Measurements from ENCODE around the gene NFATC4.
"Not testable (repeated sequence)": the region's sequence is repeated elsewhere in the genome, so short reads cannot be mapped to it uniquely, and the experiment has no call there.

Gene NFATC4

GRCh38 chr14:24384169-24384568 lies 16.2 kb downstream of the NFATC4 start:
- H3K4me3 Mint-ChIP-seq, result no peak overlapping the region
- no peaks in the 10 kb centered on the region for H3K9me3 Mint-ChIP-seq
- no peaks in the 10 kb centered on the region for H3K36me3 Mint-ChIP-seq (ENCODE audit: low read depth)
- H3K27me3 Mint-ChIP-seq, result no peaks in the 10 kb centered on the region
- H3K4me1 Mint-ChIP-seq, result peaks cover 2% of the 10 kb centered on the region
- ATAC-seq (no peak), DNase-seq (no peak)
- no peak overlapping the region for H3K27ac Mint-ChIP-seq

GRCh38 chr14:24385524-24385923 lies 17.5 kb downstream of the NFATC4 start:
- DNase-seq (no peak), ATAC-seq (no peak)
- H3K27me3 Mint-ChIP-seq, result peaks cover 4% of the 10 kb centered on the region
- H3K36me3 Mint-ChIP-seq (ENCODE audit: low read depth), result no peaks in the 10 kb centered on the region
- H3K9me3 Mint-ChIP-seq, result no peaks in the 10 kb centered on the region
- no peak overlapping the region for H3K4me3 Mint-ChIP-seq
- peaks cover 2% of the 10 kb centered on the region for H3K4me1 Mint-ChIP-seq
- no peak overlapping the region for H3K27ac Mint-ChIP-seq

GRCh38 chr14:24387009-24387345 lies 19.0 kb downstream of the NFATC4 start:
- Mint-ChIP-seq H3K4me3 (no peak overlapping the region), H3K9me3 (no peaks in the 10 kb centered on the region), H3K36me3 (ENCODE audit: low read depth) (no peaks in the 10 kb centered on the region), H3K4me1 (no peaks in the 10 kb centered on the region), H3K27ac (no peak overlapping the region), H3K27me3 (peaks cover 11% of the 10 kb centered on the region)
- ATAC-seq, result no peak
- DNase-seq, result no peak

GRCh38 chr14:24387579-24387978 lies 19.6 kb downstream of the NFATC4 start:
- ATAC-seq; DNase-seq; H3K27ac Mint-ChIP-seq; H3K4me3 Mint-ChIP-seq; H3K4me1 Mint-ChIP-seq; H3K36me3 Mint-ChIP-seq (ENCODE audit: low read depth); H3K9me3 Mint-ChIP-seq: not testable (repeated sequence)
- H3K27me3 Mint-ChIP-seq, result peaks cover 11% of the 10 kb centered on the region

- H3K27me3 Mint-ChIP-seq, result peaks cover 11% of the 10 kb centered on the region
- ATAC-seq (no peak), DNase-seq (no peak)
- no peaks in the 10 kb centered on the region for H3K4me1 Mint-ChIP-seq
- no peaks in the 10 kb centered on the region for H3K9me3 Mint-ChIP-seq
- H3K36me3 Mint-ChIP-seq (ENCODE audit: low read depth), result no peaks in the 10 kb centered on the region
- no peak overlapping the region for H3K27ac Mint-ChIP-seq
- no peak overlapping the region for H3K4me3 Mint-ChIP-seq
These were observed 20.6 kb downstream of the NFATC4 start for GRCh38 chr14:24388474-24389179.

GRCh38 chr14:24389226-24389848 lies 21.4 kb downstream of the NFATC4 start:
- Mint-ChIP-seq H3K4me1 (no peaks in the 10 kb centered on the region), H3K27me3 (peaks cover 11% of the 10 kb centered on the region), H3K9me3 (no peaks in the 10 kb centered on the region), H3K4me3 (no peak overlapping the region), H3K36me3 (ENCODE audit: low read depth) (no peaks in the 10 kb centered on the region), H3K27ac (no peak overlapping the region)
- DNase-seq (no peak), ATAC-seq (no peak)

- no peak overlapping the region for H3K4me3 Mint-ChIP-seq
- DNase-seq (no peak), ATAC-seq (no peak)
- H3K27ac Mint-ChIP-seq, result no peak overlapping the region
- H3K36me3 Mint-ChIP-seq (ENCODE audit: low read depth), result no peaks in the 10 kb centered on the region
- H3K27me3 Mint-ChIP-seq, result peaks cover 11% of the 10 kb centered on the region
- H3K9me3 Mint-ChIP-seq, result no peaks in the 10 kb centered on the region
- no peaks in the 10 kb centered on the region for H3K4me1 Mint-ChIP-seq
These were observed 22.9 kb downstream of the NFATC4 start for GRCh38 chr14:24390701-24391468.

GRCh38 chr14:24392325-24393091 lies 24.5 kb downstream of the NFATC4 start:
- DNase-seq, result no peak
- no peaks in the 10 kb centered on the region for H3K4me1 Mint-ChIP-seq
- no peak overlapping the region for H3K4me3 Mint-ChIP-seq
- H3K27ac Mint-ChIP-seq, result no peak overlapping the region
- no peaks in the 10 kb centered on the region for H3K36me3 Mint-ChIP-seq (ENCODE audit: low read depth)
- H3K27me3 Mint-ChIP-seq, result peaks cover 11% of the 10 kb centered on the region
- no peaks in the 10 kb centered on the region for H3K9me3 Mint-ChIP-seq
- ATAC-seq, result no peak

- H3K9me3 Mint-ChIP-seq, result no peaks in the 10 kb centered on the region
- ATAC-seq, result no peak
These were observed 26.3 kb downstream of the NFATC4 start for GRCh38 chr14:24394275-24394674.

GRCh38 chr14:24395609-24396582 lies 27.9 kb downstream of the NFATC4 start:
- no peak overlapping the region for H3K27ac Mint-ChIP-seq
- peaks cover 13% of the 10 kb centered on the region for H3K27me3 Mint-ChIP-seq
- H3K4me1 Mint-ChIP-seq, result peaks cover 4% of the 10 kb centered on the region
- H3K9me3 Mint-ChIP-seq, result no peaks in the 10 kb centered on the region
- ATAC-seq, result no peak
- no peak overlapping the region for H3K4me3 Mint-ChIP-seq
- no peak for DNase-seq
- H3K36me3 Mint-ChIP-seq (ENCODE audit: low read depth), result no peaks in the 10 kb centered on the region

More at GRCh38 chr14:24394275-24394674, 26.3 kb downstream of the NFATC4 start:
- Mint-ChIP-seq H3K4me3 (no peak overlapping the region), H3K27me3 (peaks cover 11% of the 10 kb centered on the region), H3K36me3 (ENCODE audit: low read depth) (no peaks in the 10 kb centered on the region), H3K27ac (no peak overlapping the region), H3K4me1 (peaks cover 1% of the 10 kb centered on the region)
- DNase-seq, result no peak

- Mint-ChIP-seq H3K4me1 (peaks cover 4% of the 10 kb centered on the region), H3K4me3 (no peak overlapping the region), H3K36me3 (ENCODE audit: low read depth) (no peaks in the 10 kb centered on the region), H3K9me3 (no peaks in the 10 kb centered on the region), H3K27ac (no peak overlapping the region), H3K27me3 (peaks cover 9% of the 10 kb centered on the region)
- no peak for ATAC-seq
- no peak for DNase-seq
These were observed 29.8 kb downstream of the NFATC4 start for GRCh38 chr14:24397639-24398292.

GRCh38 chr14:24398293-24398652 lies 30.3 kb downstream of the NFATC4 start:
- DNase-seq (no peak), ATAC-seq (no peak)

GRCh38 chr14:24398653-24399446 lies 30.9 kb downstream of the NFATC4 start, which contains the start of gene NYNRIN:
NYNRIN (plus strand) TSS chr14:24399003; CDS start chr14:24399247, 244 bp downstream.
- ATAC-seq, result peak; percentile 58
- H3K9me3 Mint-ChIP-seq, result no peaks in the 10 kb centered on the region
- peaks cover 4% of the 10 kb centered on the region for H3K4me1 Mint-ChIP-seq
- no peaks in the 10 kb centered on the region for H3K36me3 Mint-ChIP-seq (ENCODE audit: low read depth)
- peak; percentile 46 for DNase-seq
- peaks cover 9% of the 10 kb centered on the region for H3K27me3 Mint-ChIP-seq
- H3K4me3 Mint-ChIP-seq, result peak within 1 kb of the TSS; percentile 35
- H3K27ac Mint-ChIP-seq, result no peak within 1 kb of the TSS

More at GRCh38 chr14:24398293-24398652, 30.3 kb downstream of the NFATC4 start:
- peaks cover 4% of the 10 kb centered on the region for H3K4me1 Mint-ChIP-seq
- no peaks in the 10 kb centered on the region for H3K9me3 Mint-ChIP-seq
- H3K27ac Mint-ChIP-seq, result no peak overlapping the region
- peaks cover 9% of the 10 kb centered on the region for H3K27me3 Mint-ChIP-seq
- no peaks in the 10 kb centered on the region for H3K36me3 Mint-ChIP-seq (ENCODE audit: low read depth)
- no peak overlapping the region for H3K4me3 Mint-ChIP-seq

Measured in activated naive CD8-positive, alpha-beta T cell treated with anti-CD3 and anti-CD28 coated beads, Interleukin-2, amount 50 U/mL, for 24 hours (primary cell).